SK-N-SH (cell line): ENCODE data around the gene FAM169A. TPM values are rescaled to one million over a fixed set of nuclear protein-coding genes. Genes with fewer than 3 reads are reported as not detected.

Experiments used
- CTCF ChIA-PET: fragments of 300-600, 350-600 bp; formaldehyde crosslinking; extraction: SDS; loops from one replicate; lab custom pipeline; 2021; lab: Yijun Ruan, JAX
- POLR2A ChIA-PET: fragments of 350-600 bp; sonication (Branson Sonifier 250); formaldehyde crosslinking; extraction: SDS; loops from one replicate; lab custom pipeline; 2020; ENCODE audit warnings: antibody characterized with exemption, inconsistent platforms; lab: Yijun Ruan, JAX
- DNase-seq: peaks from one replicate; pipeline ENCODE4 v3.0.0; 2012
- H2AFZ ChIP-seq: fragments of 200-600 bp; sonication (generic); 2 replicates; pipeline ENCODE4 v1.8.1; 2016; ENCODE audit warnings: antibody characterized with exemption, mild to moderate bottlenecking, low read depth
- H3F3A ChIP-seq: fragments of 200-600 bp; sonication (generic); replicated peaks from 2 replicates; pipeline ENCODE3; 2016; ENCODE audit warnings: antibody characterized with exemption, mild to moderate bottlenecking; ENCODE audit not compliant: insufficient read depth
- H3K27ac ChIP-seq, 2 experiments: fragments of 200-500 bp in 1 of 2; fragments of 200-600 bp in 1 of 2; sonication (Bioruptor generic) in 1 of 2; sonication (generic), shearing (Covaris generic) in 1 of 2; 2 replicates each; pipeline versions ENCODE4 v1.5.1 to v1.6.1; 2014 to 2016; ENCODE audit warnings: low read depth in 2 of 2, inconsistent platforms in 1 of 2, low read length in 1 of 2, mild to moderate bottlenecking in 1 of 2, mixed read lengths in 1 of 2
- H3K27me3 ChIP-seq: fragments of 200-600 bp; sonication (generic), shearing (Covaris generic); 2 replicates; pipeline ENCODE4 v1.6.1; 2016; ENCODE audit warnings: mixed run types; ENCODE audit not compliant: insufficient read depth
- H3K36me3 ChIP-seq, 2 experiments: fragments of 200-500 bp in 1 of 2; fragments of 200-600 bp in 1 of 2; sonication (Bioruptor generic) in 1 of 2; sonication (generic) in 1 of 2; replicated peaks in 1 of 2; 2 replicates each; pipeline versions ENCODE3 to v1.5.1; 2014 to 2016; ENCODE audit warnings: low read length in 1 of 2, mild to moderate bottlenecking in 1 of 2; ENCODE audit not compliant: insufficient read depth in 2 of 2, control insufficient read depth in 1 of 2
- H3K4me1 ChIP-seq, 2 experiments: fragments of 200-500 bp in 1 of 2; fragments of 200-600 bp in 1 of 2; sonication (Bioruptor generic) in 1 of 2; sonication (generic), shearing (Covaris generic) in 1 of 2; 2 replicates each; pipeline versions ENCODE4 v1.5.1 to v1.6.1; 2014 to 2016; ENCODE audit warnings: low read depth in 1 of 2, low read length in 1 of 2, mixed run types in 1 of 2; ENCODE audit not compliant: insufficient read depth in 2 of 2, control insufficient read depth in 1 of 2
- H3K4me2 ChIP-seq: fragments of 200-600 bp; sonication (generic), shearing (Covaris generic); 2 replicates; pipeline ENCODE4 v1.6.1; 2017; ENCODE audit warnings: mixed run types
- H3K4me3 ChIP-seq, 2 experiments: fragments of 200-500 bp in 1 of 2; fragments of 200-600 bp in 1 of 2; sonication (Bioruptor generic) in 1 of 2; sonication (generic), shearing (Covaris generic) in 1 of 2; 2 replicates each; pipeline versions ENCODE4 v1.5.1 to v1.8.1; 2014 to 2016; ENCODE audit warnings: low read depth in 2 of 2, inconsistent platforms in 1 of 2, low read length in 1 of 2, mild to moderate bottlenecking in 1 of 2, mixed read lengths in 1 of 2, moderate library complexity in 1 of 2
- H3K79me2 ChIP-seq: fragments of 200-600 bp; sonication (generic); 2 replicates; pipeline ENCODE4 v1.8.1; 2017; ENCODE audit warnings: mild to moderate bottlenecking; ENCODE audit not compliant: insufficient read depth
- H3K9ac ChIP-seq: fragments of 200-600 bp; sonication (generic); 2 replicates; pipeline ENCODE4 v1.6.1; 2017; ENCODE audit warnings: mixed run types
- H3K9me2 ChIP-seq: fragments of 200-600 bp; sonication (generic); 2 replicates; pipeline ENCODE4 v1.6.1; 2017; ENCODE audit warnings: mixed run types
- H3K9me3 ChIP-seq: fragments of 200-600 bp; sonication (generic); 2 replicates; pipeline ENCODE4 v1.6.1; 2017; ENCODE audit warnings: mixed run types, mild to moderate bottlenecking, moderate library complexity
- H4K20me1 ChIP-seq: fragments of 200-600 bp; sonication (generic); 2 replicates; pipeline ENCODE4 v1.6.1; 2017; ENCODE audit warnings: mild to moderate bottlenecking, mixed run types; ENCODE audit not compliant: insufficient read depth
- CHD2 ChIP-seq: fragments of 150-350 bp; IDR thresholded peaks from 2 replicates; pipeline ENCODE4 v1.6.1; 2018; ENCODE audit warnings: low read length; ENCODE audit not compliant: partially characterized antibody
- GABPA ChIP-seq: IDR thresholded peaks from 2 replicates; pipeline ENCODE4 v1.4.0; 2012; ENCODE audit warnings: low read depth, mild to moderate bottlenecking
- GATA2 ChIP-seq: sonication (generic); formaldehyde crosslinking; IDR thresholded peaks from 2 replicates; pipeline ENCODE4 v1.5.0; 2020; ENCODE audit warnings: mild to moderate bottlenecking, missing genetic modification reagents
- NRF1 ChIP-seq: IDR thresholded peaks from 2 replicates; pipeline ENCODE4 v1.6.1; 2012; ENCODE audit warnings: low read depth, mild to moderate bottlenecking, low read length
- POLR2AphosphoS5 ChIP-seq: IDR thresholded peaks from 2 replicates; pipeline ENCODE4 v1.6.1; 2012; ENCODE audit warnings: low read depth, low read length
- RCOR1 ChIP-seq: fragments of 150-350 bp; IDR thresholded peaks from 2 replicates; pipeline ENCODE4 v1.6.1; 2017; ENCODE audit warnings: antibody characterized with exemption, low read length
- TCF12 ChIP-seq: IDR thresholded peaks from 2 replicates; pipeline ENCODE4 v1.4.0; 2012
- WGBS: methylation state at CpG from one replicate; pipeline ENCODE4 v1.1.6; 2017; ENCODE audit warnings: low lambda C conversion rate; 5-methylcytosine and 5-hydroxymethylcytosine counted together
- polyA plus RNA-seq, 3 experiments: library from polyadenylated mRNA; depleted of rRNA; stranded (reverse); fragments of >200 nt; gene quantifications; 2 replicates each; pipeline ENCODE4 v1.2.3, GENCODE V29; 2012
- TF ChIP-seq, protein P1 (sequence below): IDR thresholded peaks from 2 replicates; pipeline ENCODE4; 2012
- TF ChIP-seq, protein P2 (sequence below): fragments of 150-350 bp; IDR thresholded peaks from 2 replicates; pipeline ENCODE4 v1.6.1; 2017; ENCODE audit warnings: antibody characterized with exemption, low read length, low read depth, borderline replicate concordance
- TF ChIP-seq, protein P3 (sequence below): IDR thresholded peaks from 2 replicates; pipeline ENCODE4 v1.4.0; 2012; ENCODE audit warnings: low read depth, borderline replicate concordance
- TF ChIP-seq, protein P4 (sequence below): IDR thresholded peaks from 2 replicates; pipeline ENCODE4 v1.6.1; 2012; ENCODE audit warnings: mild to moderate bottlenecking, low read depth, low read length, moderate library complexity

FAM169A gene
- polyA plus RNA-seq, 1 of the 3 experiments (the other 2 are of a cell fraction): 2.6 TPM

DNA sequence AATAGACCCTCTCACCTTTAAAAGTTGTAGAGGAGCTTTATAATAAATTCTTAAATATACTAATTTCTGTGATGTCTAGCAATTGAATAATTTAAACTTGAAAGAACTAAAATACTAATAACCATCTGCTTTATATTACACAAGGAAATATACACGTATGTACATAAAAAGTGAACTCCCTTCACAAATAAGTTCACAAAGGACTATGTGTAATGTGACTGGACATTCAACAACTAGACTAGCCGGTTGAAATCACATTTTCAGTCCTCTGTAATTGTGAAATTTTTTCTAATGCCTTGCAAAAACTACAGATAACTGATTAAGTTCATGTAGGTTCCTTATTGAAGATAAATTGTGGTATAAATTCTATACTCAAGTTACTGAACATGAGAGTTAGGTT is 87.6 kb downstream of the FAM169A start (continued):
- TF ChIP-seq, protein P1, sequence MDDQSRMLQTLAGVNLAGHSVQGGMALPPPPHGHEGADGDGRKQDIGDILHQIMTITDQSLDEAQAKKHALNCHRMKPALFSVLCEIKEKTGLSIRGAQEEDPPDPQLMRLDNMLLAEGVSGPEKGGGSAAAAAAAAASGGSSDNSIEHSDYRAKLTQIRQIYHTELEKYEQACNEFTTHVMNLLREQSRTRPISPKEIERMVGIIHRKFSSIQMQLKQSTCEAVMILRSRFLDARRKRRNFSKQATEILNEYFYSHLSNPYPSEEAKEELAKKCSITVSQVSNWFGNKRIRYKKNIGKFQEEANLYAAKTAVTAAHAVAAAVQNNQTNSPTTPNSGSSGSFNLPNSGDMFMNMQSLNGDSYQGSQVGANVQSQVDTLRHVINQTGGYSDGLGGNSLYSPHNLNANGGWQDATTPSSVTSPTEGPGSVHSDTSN: no peak

DNA sequence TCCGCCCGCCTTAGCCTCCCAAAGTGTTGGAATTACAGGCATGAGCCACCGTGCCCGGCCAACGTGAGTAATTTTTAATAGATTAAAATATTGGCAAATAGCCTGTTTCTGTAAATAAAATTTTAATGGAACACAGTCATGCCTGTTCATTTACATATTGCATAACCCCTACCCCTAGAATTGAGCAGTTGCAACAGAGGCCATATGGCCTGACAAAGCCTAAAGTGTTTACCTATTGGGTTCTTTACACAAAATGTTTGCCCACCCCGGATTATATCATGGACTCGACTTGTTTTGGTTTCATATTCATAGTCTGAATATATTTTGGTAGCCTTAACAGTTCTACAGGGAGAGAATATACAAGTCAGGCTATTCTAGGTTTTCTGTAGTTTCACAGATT is 93.8 kb downstream of the FAM169A start:
- peaks cover 16% of the 10 kb centered on the region for H3F3A ChIP-seq
- POLR2A ChIA-PET: no interaction called here
- H2AFZ ChIP-seq: no peak overlapping the region
- H3K36me3 ChIP-seq: peaks cover 68 to 77% of the 10 kb centered on the region in 2 experiments
- H3K4me1 ChIP-seq: peaks cover 4 to 5% of the 10 kb centered on the region in 2 experiments; a peak in 2 of 4 replicates
- no peaks in the 10 kb centered on the region for H3K27me3 ChIP-seq
- WGBS: 86% methylated on average over 7 of the region's 7 CpGs
- no peak overlapping the region for H3K4me2 ChIP-seq
- no peak overlapping the region for H3K27ac ChIP-seq
- H3K79me2 ChIP-seq: peaks cover 22% of the 10 kb centered on the region
- H3K9me2 ChIP-seq: no peaks in the 10 kb centered on the region
- no peak overlapping the region for H3K9ac ChIP-seq
- TF ChIP-seq NRF1 (no peak), GATA2 (CRISPR knock-in tag) (no peak), RCOR1 (no peak), TCF12 (no peak), CHD2 (no peak), GABPA (no peak), POLR2AphosphoS5 (no peak)
- TF ChIP-seq, protein P2, sequence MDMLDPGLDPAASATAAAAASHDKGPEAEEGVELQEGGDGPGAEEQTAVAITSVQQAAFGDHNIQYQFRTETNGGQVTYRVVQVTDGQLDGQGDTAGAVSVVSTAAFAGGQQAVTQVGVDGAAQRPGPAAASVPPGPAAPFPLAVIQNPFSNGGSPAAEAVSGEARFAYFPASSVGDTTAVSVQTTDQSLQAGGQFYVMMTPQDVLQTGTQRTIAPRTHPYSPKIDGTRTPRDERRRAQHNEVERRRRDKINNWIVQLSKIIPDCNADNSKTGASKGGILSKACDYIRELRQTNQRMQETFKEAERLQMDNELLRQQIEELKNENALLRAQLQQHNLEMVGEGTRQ: no peak
- TF ChIP-seq, protein P3, sequence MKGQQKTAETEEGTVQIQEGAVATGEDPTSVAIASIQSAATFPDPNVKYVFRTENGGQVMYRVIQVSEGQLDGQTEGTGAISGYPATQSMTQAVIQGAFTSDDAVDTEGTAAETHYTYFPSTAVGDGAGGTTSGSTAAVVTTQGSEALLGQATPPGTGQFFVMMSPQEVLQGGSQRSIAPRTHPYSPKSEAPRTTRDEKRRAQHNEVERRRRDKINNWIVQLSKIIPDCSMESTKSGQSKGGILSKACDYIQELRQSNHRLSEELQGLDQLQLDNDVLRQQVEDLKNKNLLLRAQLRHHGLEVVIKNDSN: no peak
- TF ChIP-seq, protein P4, sequence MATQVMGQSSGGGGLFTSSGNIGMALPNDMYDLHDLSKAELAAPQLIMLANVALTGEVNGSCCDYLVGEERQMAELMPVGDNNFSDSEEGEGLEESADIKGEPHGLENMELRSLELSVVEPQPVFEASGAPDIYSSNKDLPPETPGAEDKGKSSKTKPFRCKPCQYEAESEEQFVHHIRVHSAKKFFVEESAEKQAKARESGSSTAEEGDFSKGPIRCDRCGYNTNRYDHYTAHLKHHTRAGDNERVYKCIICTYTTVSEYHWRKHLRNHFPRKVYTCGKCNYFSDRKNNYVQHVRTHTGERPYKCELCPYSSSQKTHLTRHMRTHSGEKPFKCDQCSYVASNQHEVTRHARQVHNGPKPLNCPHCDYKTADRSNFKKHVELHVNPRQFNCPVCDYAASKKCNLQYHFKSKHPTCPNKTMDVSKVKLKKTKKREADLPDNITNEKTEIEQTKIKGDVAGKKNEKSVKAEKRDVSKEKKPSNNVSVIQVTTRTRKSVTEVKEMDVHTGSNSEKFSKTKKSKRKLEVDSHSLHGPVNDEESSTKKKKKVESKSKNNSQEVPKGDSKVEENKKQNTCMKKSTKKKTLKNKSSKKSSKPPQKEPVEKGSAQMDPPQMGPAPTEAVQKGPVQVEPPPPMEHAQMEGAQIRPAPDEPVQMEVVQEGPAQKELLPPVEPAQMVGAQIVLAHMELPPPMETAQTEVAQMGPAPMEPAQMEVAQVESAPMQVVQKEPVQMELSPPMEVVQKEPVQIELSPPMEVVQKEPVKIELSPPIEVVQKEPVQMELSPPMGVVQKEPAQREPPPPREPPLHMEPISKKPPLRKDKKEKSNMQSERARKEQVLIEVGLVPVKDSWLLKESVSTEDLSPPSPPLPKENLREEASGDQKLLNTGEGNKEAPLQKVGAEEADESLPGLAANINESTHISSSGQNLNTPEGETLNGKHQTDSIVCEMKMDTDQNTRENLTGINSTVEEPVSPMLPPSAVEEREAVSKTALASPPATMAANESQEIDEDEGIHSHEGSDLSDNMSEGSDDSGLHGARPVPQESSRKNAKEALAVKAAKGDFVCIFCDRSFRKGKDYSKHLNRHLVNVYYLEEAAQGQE: no peak
- CTCF ChIA-PET: no interaction called here
- no peaks in the 10 kb centered on the region for H4K20me1 ChIP-seq
- DNase-seq: no peak
- no peaks in the 10 kb centered on the region for H3K9me3 ChIP-seq
- no peak overlapping the region for H3K4me3 ChIP-seq
